ENCODE measurements around the gene ANKK1.

DNA sequence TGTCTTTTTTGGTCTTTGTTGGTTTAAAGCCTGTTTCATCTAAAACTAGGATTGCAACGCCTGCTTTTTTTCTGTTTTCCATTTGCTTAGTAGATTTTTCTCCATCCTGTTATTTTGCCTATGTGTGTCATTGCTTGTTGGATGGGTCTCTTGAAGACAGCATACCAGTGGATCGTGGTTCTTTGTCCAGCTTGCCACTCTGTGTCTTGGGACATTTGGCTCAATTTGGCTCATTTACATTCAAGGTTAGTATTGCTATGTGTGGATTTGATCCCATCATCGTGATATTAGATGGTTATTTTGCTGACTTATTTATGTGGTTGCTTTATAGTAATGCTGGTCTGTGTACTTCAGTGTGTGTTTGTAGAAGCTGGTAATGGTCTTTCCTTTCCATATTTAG lies 31.4 kb upstream of the ANKK1 start:
- TF ChIP-seq POLR2A (IDR thresholded peaks at IDR 0.05; ENCODE audit: low read length) (no peak), GATA1 (IDR thresholded peaks at IDR 0.05; ENCODE audit: low read depth, low read length) (no peak)
